Adrenal gland (tissue), 12 donors: Measurements from ENCODE around the gene FAM170B. TPM values are rescaled to one million over a fixed set of nuclear protein-coding genes. Genes with fewer than 3 reads are reported as not detected.

Source experiments
- DNase-seq, 7 donors: peaks; one replicate each; pipeline ENCODE4 v3.0.0-alpha.2; 2019 to 2020
- H3K27ac ChIP-seq, 5 donors: fragments of 200-600 bp; sonication (generic) in 4 of 5; 1 replicate in 3 of 5; 2 replicates in 2 of 5; pipeline versions ENCODE4 v1.5.1 to v1.8.0; 2016 to 2020; ENCODE audit warnings: mild to moderate bottlenecking in 1 of 5
- H3K27me3 ChIP-seq: fragments of 200-600 bp; 2 replicates; pipeline ENCODE4 v1.8.0; 2021
- H3K36me3 ChIP-seq, 2 donors: fragments of 200-600 bp; replicated peaks in 1 of 2; 1 replicate in 1 of 2; 2 replicates in 1 of 2; pipeline versions ENCODE4 v1.5.1 to v1.8.0; 2018 to 2022
- H3K4me1 ChIP-seq, 2 donors: fragments of 200-600 bp; replicated peaks in 1 of 2; 1 replicate in 1 of 2; 2 replicates in 1 of 2; pipeline versions ENCODE4 v1.5.1 to v1.8.0; 2018 to 2021
- H3K4me3 ChIP-seq, 4 donors: fragments of 200-600 bp; sonication (generic) in 3 of 4; one replicate each; pipeline ENCODE4 v1.5.1; 2016 to 2018
- H3K9me3 ChIP-seq, 3 donors: fragments of 200-600 bp; sonication (generic) in 1 of 3; replicated peaks in 1 of 3; 1 replicate in 2 of 3; 2 replicates in 1 of 3; pipeline versions ENCODE4 v1.5.1 to v1.8.0; 2016 to 2021
- POLR2A ChIP-seq, 2 donors: fragments of 450-650 bp; IDR thresholded peaks; one replicate each; pipeline ENCODE4 v1.6.1; 2017; ENCODE audit warnings: antibody characterized with exemption in 2 of 2, mild to moderate bottlenecking in 2 of 2, moderate library complexity in 1 of 2
- WGBS, 4 donors: extraction: QIAGEN DNeasy Blood & Tissue Kit in 2 of 4; methylation state at CpG; one replicate each; pipeline versions ENCODE4 v1.1.5 to v1.1.7; 2013 to 2017; 5-methylcytosine and 5-hydroxymethylcytosine counted together
- intact Hi-C, 2 donors: fragments of 100-400 bp; cut with DNase I; formaldehyde crosslinking; loops; one replicate each; pipeline versions ENCODE4 v1.14.1 to v1.15.0; 2022 to 2023
- polyA plus RNA-seq, 3 donors: library from polyadenylated mRNA; stranded (reverse); fragments of 200-250 nt in 2 of 3; fragments of 350-450 nt in 1 of 3; fragmentation: Illumina TruSeq in 1 of 3; extraction: RNeasy Lipid Tissue Mini Kit (QIAGEN cat#74804) in 1 of 3; gene quantifications; one replicate each; pipeline ENCODE4 v1.2.3, GENCODE V29; 2013 to 2014
- total RNA-seq, 9 donors: library from RNA; depleted of rRNA in 4 of 9; stranded (reverse); fragments of >200 nt in 4 of 9; fragments of 120-200 nt in 1 of 9; fragmentation: NEBNext Ultra II Directional in 1 of 9; extraction: Animal tissue kit (Norgen Biotek cat#: 25700) in 1 of 9; gene quantifications; one replicate each; pipeline versions ENCODE4 v1.1.0 to v1.2.4, GENCODE V29; 2013 to 2023
- TF ChIP-seq, protein P1 (sequence below), 6 experiments: fragments of 450-650 bp in 4 of 6; fragments of 200-600 bp in 2 of 6; sonication (generic) in 1 of 6; IDR thresholded peaks; 1 replicate in 5 of 6; 2 replicates in 1 of 6; pipeline versions ENCODE4 v1.5.1 to v1.8.0; 2016 to 2021; ENCODE audit warnings: antibody characterized with exemption in 6 of 6, mild to moderate bottlenecking in 2 of 6, moderate library complexity in 1 of 6
- donor health status: healthy with polysubstance abuse.
- donor health status: Bipolar disorder and iron deficiency.
- donor health status: DM: yes; HTN: yes; CAD: no.
- donor health status: DM: no; HTN: no; CAD: no.
- donor health status: DM: no; HTN: no; CAD: no.
- donor health status: DM: yes; HTN: yes; CAD: no.

The FAM170B gene
- total and polyA plus RNA-seq, 12 donors, result not detected

DNA sequence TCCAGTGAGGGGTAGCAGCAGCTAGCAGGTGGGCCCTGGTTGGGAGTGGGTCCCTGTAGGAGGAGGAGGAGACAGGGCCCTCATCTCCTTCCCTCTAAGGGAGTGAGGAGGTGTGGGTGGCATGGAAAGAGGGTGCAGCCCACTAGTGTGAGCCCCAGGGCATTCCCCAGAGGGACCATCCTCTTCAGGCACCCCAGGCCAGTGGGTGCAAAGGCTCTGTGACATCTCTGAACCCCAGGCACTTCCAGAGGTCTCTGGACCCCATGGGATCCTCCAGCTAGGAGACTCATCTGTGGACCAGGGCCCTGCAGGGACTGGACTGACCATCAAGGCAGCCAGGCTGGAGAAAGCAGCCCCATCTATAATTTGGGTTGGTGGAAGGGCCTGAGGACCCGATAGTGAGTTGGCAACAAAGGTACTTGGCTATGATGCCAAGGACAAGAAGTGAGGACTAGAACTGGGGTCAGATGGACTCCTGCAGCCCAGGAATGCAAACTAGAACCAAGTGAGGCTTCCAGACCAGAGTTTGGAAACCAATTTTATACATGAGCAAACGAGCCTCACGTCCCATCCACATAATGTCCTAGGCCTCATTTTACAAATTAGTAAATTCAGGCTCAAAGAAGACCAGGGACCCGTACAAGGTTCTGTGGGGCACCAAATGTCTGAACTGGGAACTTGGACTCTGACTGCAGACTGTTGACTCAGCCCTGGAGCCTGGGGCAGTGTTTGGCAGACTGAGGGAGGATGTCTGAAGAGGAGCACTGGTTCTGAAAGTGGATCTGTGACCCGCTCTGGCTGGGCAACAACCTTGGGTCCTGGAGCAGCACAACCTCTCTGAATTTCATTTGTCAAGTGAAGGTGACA is 17.1 kb downstream of the FAM170B start:
- Histone ChIP-seq H3K4me1 (peaks cover 28 to 30% of the 10 kb centered on the region in 2 donors), H3K4me3 (no peak overlapping the region), H3K27ac (peak overlapping the region in 1 of 5 donors; percentile 13), H3K27me3 (no peaks in the 10 kb centered on the region), H3K36me3 (no peaks in the 10 kb centered on the region), H3K9me3 (no peaks in the 10 kb centered on the region)
- no peak for DNase-seq
- intact Hi-C loops, result loop anchor here in 1 of 2 donors (10.0 kb wide), 1 partner anchor 52 kb away; no protein-coding TSS in a partner anchor
- 81 to 92% (median 86%) methylated on average over 5 of the region's 5 CpGs for WGBS, 4 donors
- TF ChIP-seq, protein P1, sequence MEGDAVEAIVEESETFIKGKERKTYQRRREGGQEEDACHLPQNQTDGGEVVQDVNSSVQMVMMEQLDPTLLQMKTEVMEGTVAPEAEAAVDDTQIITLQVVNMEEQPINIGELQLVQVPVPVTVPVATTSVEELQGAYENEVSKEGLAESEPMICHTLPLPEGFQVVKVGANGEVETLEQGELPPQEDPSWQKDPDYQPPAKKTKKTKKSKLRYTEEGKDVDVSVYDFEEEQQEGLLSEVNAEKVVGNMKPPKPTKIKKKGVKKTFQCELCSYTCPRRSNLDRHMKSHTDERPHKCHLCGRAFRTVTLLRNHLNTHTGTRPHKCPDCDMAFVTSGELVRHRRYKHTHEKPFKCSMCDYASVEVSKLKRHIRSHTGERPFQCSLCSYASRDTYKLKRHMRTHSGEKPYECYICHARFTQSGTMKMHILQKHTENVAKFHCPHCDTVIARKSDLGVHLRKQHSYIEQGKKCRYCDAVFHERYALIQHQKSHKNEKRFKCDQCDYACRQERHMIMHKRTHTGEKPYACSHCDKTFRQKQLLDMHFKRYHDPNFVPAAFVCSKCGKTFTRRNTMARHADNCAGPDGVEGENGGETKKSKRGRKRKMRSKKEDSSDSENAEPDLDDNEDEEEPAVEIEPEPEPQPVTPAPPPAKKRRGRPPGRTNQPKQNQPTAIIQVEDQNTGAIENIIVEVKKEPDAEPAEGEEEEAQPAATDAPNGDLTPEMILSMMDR (IDR thresholded peaks at IDR 0.05), result no peak
- TF ChIP-seq POLR2A (IDR thresholded peaks at IDR 0.05), result no peak

DNA sequence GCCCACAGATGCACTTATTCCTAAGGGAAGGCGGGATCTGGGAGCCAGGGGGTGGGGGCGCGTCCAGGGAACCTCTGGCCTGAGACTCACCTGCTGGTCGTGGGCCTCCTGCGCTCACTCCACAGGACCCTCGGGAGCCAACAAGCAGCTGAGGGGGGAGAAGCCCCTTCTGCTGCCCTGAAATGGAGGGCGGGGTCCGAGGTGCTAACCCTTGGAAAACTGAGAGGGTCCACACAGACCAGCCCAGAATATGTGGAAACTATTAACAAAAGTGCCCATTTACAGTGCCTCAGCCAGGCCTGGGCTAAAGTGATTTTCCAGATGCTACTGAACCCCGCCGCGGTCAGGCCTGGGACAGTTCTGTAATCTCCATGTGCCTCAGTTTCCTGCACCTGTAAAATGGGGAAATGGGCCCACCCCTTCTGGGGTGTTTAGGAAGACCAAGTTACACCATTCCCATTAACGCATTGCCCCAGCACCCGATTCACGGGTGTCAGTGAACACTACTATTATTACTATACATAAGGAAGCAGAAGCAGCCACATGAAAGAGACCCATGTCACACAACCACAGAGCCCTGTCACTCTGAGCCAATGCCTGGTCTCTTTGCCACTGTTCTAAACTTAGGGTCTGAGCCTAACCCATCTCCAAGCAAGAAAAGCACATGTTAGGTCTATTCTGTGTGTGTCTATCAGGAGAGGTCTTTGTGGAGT is 17.9 kb downstream of the FAM170B start:
- Histone ChIP-seq H3K36me3 (no peaks in the 10 kb centered on the region), H3K4me3 (peak overlapping the region in 1 of 4 donors; percentile 87), H3K27me3 (no peaks in the 10 kb centered on the region), H3K27ac (peak overlapping the region in 2 of 5 donors; percentile 21 to 92), H3K9me3 (no peaks in the 10 kb centered on the region), H3K4me1 (peaks cover 34 to 38% of the 10 kb centered on the region in 2 donors)
- 65 to 81% (median 76%) methylated on average over 8 to 14 of the region's 14 CpGs for WGBS, 4 donors
- peak in 1 of 7 donors; percentile 46 for DNase-seq
- TF ChIP-seq, protein P1 (IDR thresholded peaks at IDR 0.05), result no peak
- TF ChIP-seq POLR2A (IDR thresholded peaks at IDR 0.05), result no peak
- intact Hi-C loops, result loop anchor here in 1 of 2 donors (10.0 kb wide), 1 partner anchor 51 kb away; no protein-coding TSS in a partner anchor

DNA sequence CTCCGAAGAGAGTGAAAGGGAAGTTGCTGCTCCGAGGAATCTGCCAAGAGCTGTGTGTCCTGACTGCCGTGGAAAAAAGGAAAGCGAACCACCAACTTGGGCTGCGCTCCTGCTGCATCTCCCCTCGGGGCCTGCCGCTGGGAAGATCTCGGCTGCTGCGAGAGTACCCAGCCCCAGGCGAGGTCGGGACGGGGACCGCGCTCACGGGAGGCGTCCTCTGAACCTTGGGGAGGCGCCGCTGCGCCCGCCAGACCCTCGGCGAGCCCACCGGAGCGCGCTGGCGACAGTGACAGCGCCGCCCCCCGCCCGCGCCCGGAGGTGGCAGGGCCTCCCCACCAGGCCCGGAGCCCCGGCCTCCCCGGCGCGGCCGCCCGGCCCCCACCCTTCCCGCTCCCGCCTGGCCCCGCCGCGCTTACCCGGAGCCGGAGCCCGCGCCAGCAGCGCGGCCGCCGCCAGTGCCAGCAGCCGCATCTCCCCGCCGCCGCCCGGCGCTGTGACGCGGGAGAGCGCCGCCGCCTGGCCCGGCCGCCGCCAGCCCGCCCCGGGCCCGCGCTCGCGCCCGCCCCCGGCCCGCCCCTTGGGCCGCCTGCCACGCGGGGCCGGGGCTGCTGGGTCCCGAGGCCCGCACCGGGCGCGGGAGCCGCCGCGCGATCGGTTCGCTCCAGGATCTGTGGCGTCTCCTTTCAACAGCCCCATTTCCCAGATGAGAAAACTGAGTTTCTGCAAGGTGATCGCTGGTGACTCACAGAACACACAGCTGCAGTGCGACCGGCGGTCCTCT is 18.6 kb downstream of the FAM170B start, which contains the start of gene VSTM4:
TSS of gene VSTM4 (minus strand) at position 508 of the 781 bp plus-strand sequence. CDS start at position 471, 37 bp downstream.
- peaks cover 38 to 46% of the 10 kb centered on the region in 2 donors for H3K4me1 ChIP-seq
- 1 to 17% (median 4%) methylated on average over 1 to 95 of the region's 95 CpGs for WGBS, 4 donors
- TF ChIP-seq, protein P1 (IDR thresholded peaks at IDR 0.05), result peak in 1 of 6 experiments; percentile 10
- TF ChIP-seq POLR2A (IDR thresholded peaks at IDR 0.05), result peak in 1 of 2 donors; percentile 34
- H3K36me3 ChIP-seq, result no peaks in the 10 kb centered on the region
- intact Hi-C loops, result loop anchor here in 1 of 2 donors (10.0 kb wide), 1 partner anchor 50 kb away; no protein-coding TSS in a partner anchor
- DNase-seq, result peak; percentile 49 to 65 (median 61)
- H3K4me3 ChIP-seq, result peak within 1 kb of the TSS in 3 of 4 donors; percentile 31 to 87 (median 39)
- H3K27me3 ChIP-seq, result no peaks in the 10 kb centered on the region
- H3K9me3 ChIP-seq, result no peaks in the 10 kb centered on the region
- peak within 1 kb of the TSS in 4 of 5 donors; percentile 71 to 92 (median 86) for H3K27ac ChIP-seq
